ENCODE results near the gene PTPRH.

DNA sequence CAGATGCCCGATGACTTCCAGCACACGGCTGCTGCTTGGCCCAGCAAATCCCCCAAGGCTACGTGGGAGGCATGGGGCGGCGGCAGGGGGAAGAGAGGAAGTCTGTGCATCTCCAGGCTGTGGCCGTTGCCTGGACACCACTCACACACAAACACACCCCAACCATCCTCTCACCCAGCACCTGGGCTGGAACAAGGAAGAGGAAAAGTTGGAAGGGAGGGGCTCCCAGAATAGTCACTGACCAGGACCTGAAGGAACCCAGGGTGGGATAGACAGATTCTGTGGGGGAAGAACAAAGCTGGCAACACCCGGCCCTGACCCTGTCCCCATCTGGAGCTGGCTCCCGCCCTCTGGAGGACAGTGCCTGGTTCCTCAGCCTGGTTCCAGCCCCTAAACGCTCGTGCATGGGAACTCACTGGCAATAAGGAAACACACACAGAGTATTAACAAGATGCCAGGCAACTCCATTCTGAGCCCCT, 38.4 kb upstream of the PTPRH start:
- TF ChIP-seq, protein P1, sequence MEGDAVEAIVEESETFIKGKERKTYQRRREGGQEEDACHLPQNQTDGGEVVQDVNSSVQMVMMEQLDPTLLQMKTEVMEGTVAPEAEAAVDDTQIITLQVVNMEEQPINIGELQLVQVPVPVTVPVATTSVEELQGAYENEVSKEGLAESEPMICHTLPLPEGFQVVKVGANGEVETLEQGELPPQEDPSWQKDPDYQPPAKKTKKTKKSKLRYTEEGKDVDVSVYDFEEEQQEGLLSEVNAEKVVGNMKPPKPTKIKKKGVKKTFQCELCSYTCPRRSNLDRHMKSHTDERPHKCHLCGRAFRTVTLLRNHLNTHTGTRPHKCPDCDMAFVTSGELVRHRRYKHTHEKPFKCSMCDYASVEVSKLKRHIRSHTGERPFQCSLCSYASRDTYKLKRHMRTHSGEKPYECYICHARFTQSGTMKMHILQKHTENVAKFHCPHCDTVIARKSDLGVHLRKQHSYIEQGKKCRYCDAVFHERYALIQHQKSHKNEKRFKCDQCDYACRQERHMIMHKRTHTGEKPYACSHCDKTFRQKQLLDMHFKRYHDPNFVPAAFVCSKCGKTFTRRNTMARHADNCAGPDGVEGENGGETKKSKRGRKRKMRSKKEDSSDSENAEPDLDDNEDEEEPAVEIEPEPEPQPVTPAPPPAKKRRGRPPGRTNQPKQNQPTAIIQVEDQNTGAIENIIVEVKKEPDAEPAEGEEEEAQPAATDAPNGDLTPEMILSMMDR (conservative IDR thresholded peaks at IDR 0.05): no peak
- no peak for TF ChIP-seq EZH2 (IDR thresholded peaks at IDR 0.05; ENCODE audit: low read depth)

Measured in PC-9 (cell line).